ENCODE measurements around the gene JMJD6.

DNA sequence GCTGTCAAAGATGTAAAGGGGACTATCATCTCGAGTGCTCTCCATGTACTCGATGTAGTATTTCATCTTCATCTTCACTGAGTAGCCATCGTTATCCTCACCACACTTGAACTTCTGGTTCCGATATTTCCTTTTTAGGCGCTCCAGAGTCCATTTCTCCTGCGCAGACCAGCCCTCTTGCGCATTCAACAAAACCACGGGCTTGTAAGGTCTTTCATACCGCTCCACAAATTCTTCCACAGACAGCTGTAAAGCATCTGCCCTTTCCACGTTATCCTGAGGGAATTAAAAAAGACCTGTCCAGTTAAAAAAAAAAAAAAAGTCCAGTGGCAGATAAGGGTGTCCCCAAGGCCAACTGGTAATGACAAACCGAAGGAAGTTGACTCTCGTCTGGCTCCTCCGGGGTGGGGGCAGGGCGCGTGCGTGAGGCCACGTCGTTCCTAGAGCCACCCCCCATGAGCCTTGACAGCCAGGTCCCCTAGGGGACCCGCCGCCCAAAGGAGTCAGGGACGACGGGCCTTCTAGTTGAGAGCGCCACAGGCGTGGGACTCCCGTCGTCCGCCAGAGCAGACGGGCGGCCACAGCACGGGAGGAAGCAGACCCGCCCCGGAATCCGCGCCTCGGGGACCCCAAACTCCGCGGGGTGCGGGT is 701 bp downstream of the JMJD6 start:
- TF ChIP-seq POLR2A (IDR thresholded peaks at IDR 0.05), result no peak
- TF ChIP-seq CTCF (IDR thresholded peaks at IDR 0.05), result no peak

Data from Peyer's patch (tissue), 4 donors.